H54 (cell line): ENCODE results near the gene FAF2.
"Not testable (repeated sequence)": the region's sequence is repeated elsewhere in the genome, so short reads cannot be mapped to it uniquely, and the experiment has no call there.

Experiments used
- DNase-seq: peaks from one replicate; pipeline ENCODE4 v3.0.0; 2011; ENCODE audit warnings: low spot score, mixed read lengths; ENCODE audit not compliant: insufficient read length
- FAIRE-seq: peaks from 3 replicates; lab custom pipeline; 2011; peaks lifted over from hg19 to GRCh38; lab: Jason Lieb, UNC
- POLR2A ChIP-seq: IDR thresholded peaks from 2 replicates; pipeline ENCODE4 v1.6.1; 2011; ENCODE audit warnings: low read depth, mild to moderate bottlenecking, low read length

FAF2 gene

DNA sequence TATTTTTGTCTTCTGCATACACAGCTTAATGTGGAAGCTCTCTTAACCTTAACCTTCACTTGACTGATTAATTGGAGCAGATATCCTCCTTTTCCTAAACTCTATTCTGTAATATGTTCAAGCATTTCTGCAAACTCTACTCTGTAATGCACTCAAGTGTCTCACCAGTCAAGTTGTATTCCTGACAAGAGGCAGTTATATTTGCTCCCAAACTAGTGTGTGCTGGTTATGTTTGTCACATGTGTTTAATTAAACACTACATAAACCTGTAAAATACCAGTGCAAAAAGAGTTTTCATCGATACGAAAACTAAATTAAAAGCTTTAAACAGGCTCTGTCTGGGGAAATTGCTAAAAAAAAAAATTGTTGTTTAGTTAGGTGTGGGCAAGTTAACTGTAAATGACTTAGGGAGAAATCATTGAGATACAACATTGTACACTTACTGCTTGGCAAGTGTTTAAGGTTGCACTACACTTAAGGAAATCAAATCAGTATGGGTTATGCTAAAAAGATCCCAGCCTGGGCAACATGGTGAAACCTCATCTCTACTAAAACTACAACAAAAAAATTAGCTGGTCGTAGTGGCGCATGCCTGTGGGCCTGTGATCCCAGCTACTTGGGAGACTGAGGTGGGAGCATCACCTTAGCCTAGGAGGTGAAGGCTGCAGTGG lies 6.7 kb downstream of the FAF2 start:
- no peak for FAIRE-seq
- no peak for TF ChIP-seq POLR2A
- no peak for DNase-seq

DNA sequence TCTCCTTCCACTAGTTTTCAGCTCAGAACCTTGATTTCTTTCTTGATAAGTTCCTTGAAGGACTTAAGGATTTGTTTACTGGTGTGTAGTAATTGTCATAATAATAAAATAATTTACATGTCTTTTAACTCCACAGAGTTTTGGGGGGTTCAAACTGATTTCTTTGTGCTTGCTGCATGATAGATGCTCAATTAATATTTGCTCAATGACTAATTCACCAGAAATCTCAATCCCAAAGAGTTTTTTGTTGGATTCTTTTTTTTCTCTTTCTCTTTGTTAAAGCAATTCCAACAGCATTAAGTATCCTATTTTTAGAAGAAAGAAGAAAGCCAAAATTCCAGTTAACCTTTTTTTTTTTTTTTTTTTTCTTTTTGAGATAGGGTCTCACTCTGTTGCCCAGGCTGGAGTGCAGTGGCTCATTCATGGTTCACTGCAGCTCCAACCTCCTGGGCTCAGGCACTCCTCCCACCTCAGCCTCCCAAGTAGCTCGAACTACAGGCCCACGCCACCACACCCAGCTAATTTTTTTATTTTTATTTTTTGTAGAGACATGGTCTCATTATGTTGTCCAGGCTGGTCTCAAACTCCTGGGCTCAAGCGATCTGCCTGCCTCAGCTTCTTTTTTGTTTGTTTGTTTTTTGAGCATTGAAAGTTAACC lies 10.8 kb downstream of the FAF2 start:
- no peak for TF ChIP-seq POLR2A
- FAIRE-seq (no peak), DNase-seq (no peak)

DNA sequence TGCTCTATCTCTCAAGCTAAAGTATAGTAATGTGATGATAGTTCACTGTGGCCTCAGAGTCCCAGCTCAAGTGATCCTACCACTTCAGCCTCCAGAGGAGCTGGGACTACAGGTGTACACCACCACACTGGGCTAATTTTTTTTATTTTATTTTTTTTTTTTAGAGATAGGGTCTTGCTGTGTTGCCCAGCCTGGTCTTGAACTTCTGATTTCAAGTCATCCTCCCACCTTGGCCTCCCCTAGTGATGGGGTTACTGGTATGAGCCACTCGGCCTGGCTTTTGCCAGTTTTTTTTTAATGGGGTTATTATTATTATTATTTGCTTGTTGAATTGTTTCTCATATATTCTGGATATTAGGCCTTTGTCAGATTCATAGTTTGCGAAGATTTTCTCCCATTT lies 13.2 kb downstream of the FAF2 start:
- DNase-seq, result no peak
- no peak for FAIRE-seq
- TF ChIP-seq POLR2A, result no peak

DNA sequence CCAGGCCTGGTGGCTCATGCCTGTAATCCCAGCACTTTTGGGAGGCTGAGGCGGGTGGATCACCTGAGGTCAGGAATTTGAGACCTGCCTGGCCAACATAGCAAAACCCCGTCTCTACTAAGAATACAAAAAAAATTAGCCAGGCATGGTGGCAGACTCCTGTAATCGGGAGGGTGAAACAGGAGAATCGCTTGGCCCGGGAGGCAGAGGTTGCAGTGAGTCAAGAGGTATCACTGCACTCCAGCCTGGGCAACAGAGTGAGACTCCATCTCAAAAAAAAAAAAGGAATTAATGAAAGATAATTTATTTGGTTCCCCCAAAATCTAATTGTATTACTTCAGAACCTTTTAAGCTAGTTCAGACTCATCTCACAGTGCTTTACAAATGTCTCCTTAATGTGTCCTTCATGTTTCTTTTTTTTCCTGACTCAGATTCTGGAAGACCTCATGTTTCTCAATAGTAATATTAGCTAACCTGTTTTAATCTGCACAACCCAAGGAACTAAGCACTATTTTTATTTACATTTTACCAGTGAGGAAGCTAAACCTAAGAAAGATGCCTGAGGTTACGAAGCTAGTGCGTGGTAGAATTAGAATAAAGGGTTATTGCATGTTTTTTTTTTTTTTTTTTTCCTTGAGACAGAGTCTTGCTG lies 15.1 kb downstream of the FAF2 start:
- TF ChIP-seq POLR2A, result no peak
- FAIRE-seq (no peak), DNase-seq (no peak)

DNA sequence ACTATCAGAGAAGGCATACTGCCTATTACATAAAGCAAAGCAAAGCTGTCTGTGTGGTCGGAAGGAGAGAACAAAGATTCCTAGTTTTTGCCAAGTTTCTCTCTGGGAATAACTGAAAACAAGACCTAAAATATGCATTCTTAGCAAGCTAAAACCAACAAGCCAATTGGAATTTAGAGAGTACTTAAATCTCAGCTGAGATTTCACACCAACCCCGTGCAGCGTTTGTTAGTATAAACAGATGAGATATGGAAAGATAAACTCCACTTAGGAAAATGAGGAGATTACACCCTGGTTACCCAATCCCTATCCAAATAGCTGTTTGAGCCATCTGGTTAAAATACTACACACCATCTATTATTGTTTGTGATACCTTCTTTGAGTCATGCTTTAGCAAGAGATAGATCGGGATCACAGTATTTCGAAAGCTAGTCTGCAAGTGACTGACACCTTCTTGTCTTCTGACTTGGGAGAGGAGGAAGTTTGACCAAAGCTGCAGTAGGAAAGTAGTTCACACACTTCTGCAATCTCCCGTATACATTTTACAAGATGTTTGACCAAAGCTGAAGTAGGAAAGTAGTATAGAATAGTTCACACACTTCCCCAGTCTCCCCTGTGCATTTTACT lies 18.2 kb downstream of the FAF2 start:
- DNase-seq (no peak), FAIRE-seq (no peak)
- no peak for TF ChIP-seq POLR2A

DNA sequence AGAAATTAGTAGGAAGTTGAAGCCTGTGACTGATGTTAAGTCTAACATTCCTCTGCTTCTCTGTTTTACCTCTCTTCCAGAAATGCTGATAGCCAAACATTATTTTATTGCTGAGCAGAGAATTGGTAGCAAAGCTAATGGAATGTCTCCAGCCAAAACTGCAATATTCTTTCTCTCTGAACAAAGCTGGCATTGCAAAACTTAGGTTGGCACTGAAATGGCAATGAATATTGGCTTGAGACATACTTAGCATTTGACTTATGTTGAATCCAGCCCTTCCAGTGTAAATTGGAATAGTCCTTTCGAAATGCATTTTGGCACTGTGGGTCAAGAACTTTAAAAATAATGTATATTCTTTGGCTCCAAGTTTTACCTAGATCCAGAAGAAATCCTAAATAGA lies 21.1 kb downstream of the FAF2 start:
- FAIRE-seq, result no peak
- TF ChIP-seq POLR2A, result no peak
- no peak for DNase-seq

DNA sequence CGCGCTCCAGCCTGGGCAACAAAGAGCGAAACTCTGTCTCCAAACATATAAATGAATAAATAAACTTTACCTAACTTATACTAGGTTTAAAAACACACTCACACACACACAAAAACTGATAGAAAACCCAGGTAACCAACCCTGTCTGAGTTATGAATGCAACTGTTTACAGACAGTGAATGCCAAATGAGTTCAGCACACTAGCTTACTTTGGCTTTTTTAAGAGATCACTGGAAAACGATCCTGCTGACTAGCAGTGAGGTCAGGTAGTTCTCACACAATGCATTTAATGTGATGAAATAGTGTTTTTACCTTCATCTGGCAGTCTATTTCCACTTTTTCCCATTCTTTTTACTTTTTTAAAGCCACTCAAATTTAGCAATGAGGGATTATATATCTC lies 22.4 kb downstream of the FAF2 start:
- FAIRE-seq (no peak), DNase-seq (no peak)
- TF ChIP-seq POLR2A, result no peak

DNA sequence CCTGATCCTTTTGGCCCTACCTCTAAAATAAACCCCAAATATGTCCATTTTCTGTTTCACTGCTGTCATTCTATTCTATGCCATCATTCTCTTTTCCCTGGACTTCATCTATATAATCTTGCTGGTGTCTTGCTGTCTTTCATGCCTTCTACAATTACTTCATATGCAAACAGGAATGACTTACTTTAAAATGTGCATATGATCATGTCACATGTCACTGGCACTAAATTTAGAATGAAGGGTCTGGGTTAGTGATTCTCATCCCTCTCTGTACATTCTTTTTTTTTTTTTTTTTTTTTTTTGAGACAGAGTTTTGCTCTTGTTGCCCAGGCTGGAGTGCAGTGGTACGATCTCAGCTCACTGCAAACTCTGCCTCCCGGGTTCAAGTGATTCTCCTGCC lies 22.9 kb downstream of the FAF2 start:
- FAIRE-seq, result no peak
- no peak for TF ChIP-seq POLR2A
- DNase-seq, result no peak

DNA sequence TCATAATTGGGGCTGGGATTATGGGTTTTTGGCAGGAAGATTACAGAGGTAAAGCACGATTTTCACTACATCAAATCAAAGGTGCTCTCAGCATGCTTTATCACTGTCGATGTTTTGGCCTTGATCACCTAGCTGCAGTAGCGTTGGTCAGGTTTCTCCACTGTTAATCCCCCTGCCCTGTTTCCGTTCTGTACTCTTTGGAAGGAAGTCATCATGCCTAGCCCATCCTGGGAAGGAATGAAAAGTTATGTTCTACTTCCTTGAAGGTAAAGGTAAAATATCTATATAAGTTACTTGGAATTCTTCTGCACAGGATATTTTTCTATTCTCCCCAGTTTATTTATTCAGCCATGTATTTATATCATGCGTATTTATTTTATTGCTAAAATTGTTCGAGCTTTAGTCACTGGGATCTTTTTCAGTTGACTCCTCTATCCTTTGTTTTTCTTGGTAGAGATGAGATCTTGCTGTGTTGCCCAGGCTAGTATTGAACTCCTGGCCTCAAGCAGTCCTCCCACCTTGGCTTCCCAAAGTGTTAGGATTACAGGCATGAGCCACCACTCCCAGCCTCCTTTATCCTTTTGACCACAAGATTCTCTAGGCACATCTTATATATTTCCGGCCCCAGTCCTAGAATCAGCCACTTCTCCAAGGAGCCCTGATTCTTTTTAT lies 25.3 kb downstream of the FAF2 start:
- no peak for FAIRE-seq
- TF ChIP-seq POLR2A, result no peak
- DNase-seq, result no peak

DNA sequence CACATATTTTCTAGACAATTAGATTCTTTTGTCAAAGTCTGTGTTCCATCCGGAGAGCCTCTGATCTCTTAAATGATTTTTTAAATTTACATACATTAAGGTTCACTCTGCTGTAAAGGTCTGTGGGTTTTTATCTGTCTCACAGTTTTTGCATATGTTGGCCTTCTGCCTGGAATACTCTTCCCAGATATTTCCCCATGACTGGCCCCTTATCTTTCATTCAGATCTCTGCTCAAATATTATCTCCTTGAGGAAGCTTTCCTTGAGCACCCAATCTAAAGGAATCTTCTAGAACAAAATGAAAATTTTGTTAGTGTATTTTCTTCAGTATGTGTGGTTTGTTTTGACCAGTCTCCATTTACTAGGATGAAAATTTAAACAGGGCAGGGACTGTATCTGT lies 26.3 kb downstream of the FAF2 start:
- no peak for TF ChIP-seq POLR2A
- FAIRE-seq (no peak), DNase-seq (no peak)

DNA sequence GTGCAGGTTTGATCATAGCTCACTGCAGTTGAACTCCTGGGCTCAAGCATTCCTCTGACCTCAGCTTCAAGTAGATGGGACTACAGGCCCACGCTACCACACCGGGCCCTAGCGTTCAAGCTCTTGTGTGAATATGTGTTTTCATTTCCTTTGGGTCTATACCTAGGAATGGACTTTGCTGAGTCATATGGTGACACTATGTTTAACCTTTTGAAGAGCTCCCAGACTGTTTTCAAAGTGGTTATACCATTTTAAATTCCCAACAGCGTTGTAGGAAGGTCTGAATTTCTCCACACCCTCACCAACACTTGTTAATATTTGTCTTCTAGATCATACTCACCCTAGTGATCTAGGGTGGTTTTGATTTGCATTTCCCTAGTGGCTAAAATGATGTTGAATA lies 33.5 kb downstream of the FAF2 start:
- no peak for TF ChIP-seq POLR2A
- FAIRE-seq, result no peak
- DNase-seq, result no peak

DNA sequence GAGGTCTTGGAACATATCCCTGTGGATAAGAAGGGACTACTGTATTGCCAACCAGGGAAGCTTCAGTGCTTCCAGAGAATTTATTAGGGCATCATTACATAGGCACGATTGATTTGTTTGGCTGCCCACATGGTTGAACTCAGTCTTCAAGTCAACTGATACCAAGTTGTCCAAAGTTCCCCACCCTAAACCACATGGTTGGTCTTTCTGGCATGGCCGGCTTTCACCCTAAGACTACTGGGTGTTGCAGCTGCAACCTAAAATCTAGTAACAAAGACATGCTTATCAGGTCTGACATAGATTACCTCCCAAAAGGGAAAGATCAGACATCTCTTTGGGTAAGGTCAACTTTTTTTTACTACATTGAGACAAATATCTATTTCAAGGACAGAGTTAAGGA lies 37.0 kb downstream of the FAF2 start:
- no peak for DNase-seq
- FAIRE-seq, result no peak
- no peak for TF ChIP-seq POLR2A

DNA sequence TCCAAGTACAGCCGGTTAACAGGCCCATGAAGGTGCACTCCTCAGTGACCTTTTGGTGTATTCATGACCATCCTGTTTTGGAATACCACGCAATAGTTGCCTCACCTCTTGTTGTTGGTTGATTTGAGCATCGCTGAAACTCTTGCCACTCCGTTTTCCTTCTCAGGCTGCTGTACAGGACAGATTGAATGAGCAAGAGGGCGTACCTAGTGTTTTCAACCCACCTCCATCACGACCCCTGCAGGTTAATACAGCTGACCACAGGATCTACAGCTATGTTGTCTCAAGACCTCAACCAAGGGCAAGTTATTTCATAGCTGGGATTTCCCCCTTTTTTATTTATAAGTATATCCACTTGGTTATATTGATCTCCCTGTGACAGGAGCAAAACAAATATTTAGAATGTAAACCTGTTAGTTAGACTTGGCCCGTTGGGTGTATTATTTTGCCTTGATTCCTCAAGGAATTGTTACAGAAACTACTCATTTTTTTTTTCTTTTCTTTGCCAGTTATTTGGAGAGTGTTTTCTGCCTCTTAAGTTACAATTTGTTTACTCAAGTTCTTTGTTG lies 38.1 kb downstream of the FAF2 start:
- FAIRE-seq, result no peak
- DNase-seq, result no peak
- TF ChIP-seq POLR2A, result no peak

DNA sequence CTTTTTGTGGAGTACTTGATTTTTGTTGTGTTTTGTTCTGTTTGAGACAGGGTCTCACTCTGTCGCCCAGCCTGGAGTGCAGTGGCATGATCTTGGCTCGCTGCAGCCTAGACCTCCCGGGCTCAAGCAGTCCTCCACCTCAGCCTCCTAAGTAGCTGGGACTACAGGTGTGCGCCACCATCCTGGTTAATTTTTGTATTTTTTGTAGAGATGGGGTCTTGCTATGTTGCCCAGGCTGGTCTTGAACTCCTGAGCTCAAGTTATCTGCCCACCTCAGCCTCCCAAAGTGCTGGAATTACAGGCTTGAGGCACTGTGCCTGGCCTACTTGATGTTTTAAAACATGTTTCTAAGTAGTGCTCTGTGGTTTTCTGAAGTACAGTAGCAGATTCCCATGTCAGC lies 39.0 kb downstream of the FAF2 start:
- not testable (repeated sequence) for FAIRE-seq

More for the DNA sequence above, 39.0 kb downstream of the FAF2 start:
- not testable (repeated sequence) for DNase-seq
